Neural cell (in vitro differentiated cells): ENCODE results near the gene TRIP6. TPM values are rescaled to one million over a fixed set of nuclear protein-coding genes. Genes with fewer than 3 reads are reported as not detected.
"Not testable (repeated sequence)": the region's sequence is repeated elsewhere in the genome, so short reads cannot be mapped to it uniquely, and the experiment has no call there.

Experiments
- H2AFZ ChIP-seq: fragments of 200-600, 300-800 bp; sonication (generic), shearing (Covaris generic); 2 replicates; pipeline ENCODE4 v1.6.0; 2014; ENCODE audit warnings: low read depth, mild to moderate bottlenecking, antibody characterized with exemption, low read length, moderate library complexity
- H3F3A ChIP-seq: fragments of 200-600 bp; shearing (Covaris generic); 2 replicates; pipeline ENCODE4 v1.6.1; 2016; ENCODE audit warnings: mild to moderate bottlenecking, moderate library complexity, mixed read lengths, antibody characterized with exemption, low read length; ENCODE audit not compliant: insufficient read depth, poor library complexity, severe bottlenecking
- H3K27ac ChIP-seq: fragments of 200-600, 300-800 bp; sonication (generic), shearing (Covaris generic); 2 replicates; pipeline ENCODE4 v1.5.1; 2014; ENCODE audit warnings: mild to moderate bottlenecking, low read length, moderate library complexity
- H3K27me3 ChIP-seq: fragments of 300-800, 200-600 bp; sonication (generic), shearing (Covaris generic); 2 replicates; pipeline ENCODE4 v1.6.0; 2014; ENCODE audit warnings: mild to moderate bottlenecking, low read depth, low read length, moderate library complexity; ENCODE audit not compliant: insufficient read depth
- H3K36me3 ChIP-seq: fragments of 300-800, 200-600 bp; sonication (generic), shearing (Covaris generic); 2 replicates; pipeline ENCODE4 v1.5.1; 2014; ENCODE audit warnings: mild to moderate bottlenecking, antibody characterized with exemption, low read length, moderate library complexity; ENCODE audit not compliant: insufficient read depth
- H3K4me2 ChIP-seq: fragments of 300-800, 200-600 bp; sonication (generic), shearing (Covaris generic); 2 replicates; pipeline ENCODE4 v1.6.0; 2014; ENCODE audit warnings: mild to moderate bottlenecking, low read length
- H3K4me3 ChIP-seq: fragments of 300-800, 200-600 bp; sonication (generic), shearing (Covaris generic); 2 replicates; pipeline ENCODE4 v1.5.1; 2014; ENCODE audit warnings: mild to moderate bottlenecking, low read length, moderate library complexity
- H3K79me2 ChIP-seq: fragments of 200-600 bp; shearing (Covaris generic); replicated peaks from 2 replicates; pipeline ENCODE4 v1.6.0; 2014; ENCODE audit warnings: mild to moderate bottlenecking, low read length, moderate library complexity; ENCODE audit not compliant: insufficient read depth
- H3K9ac ChIP-seq: fragments of 300-800, 200-600 bp; sonication (generic), shearing (Covaris generic); 2 replicates; pipeline ENCODE4 v1.6.1; 2016; ENCODE audit warnings: mild to moderate bottlenecking, low read length, mixed read lengths
- H3K9me2 ChIP-seq: fragments of 200-600 bp; shearing (Covaris generic); 2 replicates; pipeline ENCODE4 v1.6.1; 2016; ENCODE audit warnings: mild to moderate bottlenecking, low read length, mixed read lengths; ENCODE audit not compliant: insufficient read depth
- H3K9me3 ChIP-seq: fragments of 200-600, 300-800 bp; sonication (generic), shearing (Covaris generic); 2 replicates; pipeline ENCODE4 v1.6.1; 2016; ENCODE audit warnings: mild to moderate bottlenecking, mixed run types, low read length, moderate library complexity, mixed read lengths
- H4K20me1 ChIP-seq: fragments of 200-600 bp; shearing (Covaris generic); 2 replicates; pipeline ENCODE4 v1.6.1; 2016; ENCODE audit warnings: mild to moderate bottlenecking, mixed run types; ENCODE audit not compliant: insufficient read depth
- CTCF ChIP-seq: fragments of 450-650 bp; IDR thresholded peaks from 2 replicates; pipeline ENCODE4 v1.5.1; 2014; ENCODE audit warnings: antibody characterized with exemption, mild to moderate bottlenecking, moderate library complexity; ENCODE audit not compliant: poor library complexity, severe bottlenecking
- EP300 ChIP-seq: fragments of 450-650 bp; conservative IDR thresholded peaks from 2 replicates; pipeline ENCODE4 v1.6.1; 2014; ENCODE audit warnings: antibody characterized with exemption, mild to moderate bottlenecking, moderate library complexity; ENCODE audit not compliant: poor library complexity, severe bottlenecking
- EZH2 ChIP-seq: fragments of 200-600, 300-800 bp; shearing (Covaris generic), sonication (generic); IDR thresholded peaks from 2 replicates; pipeline ENCODE4 v1.6.1; 2014; ENCODE audit warnings: antibody characterized with exemption, low read length, borderline replicate concordance, mild to moderate bottlenecking; ENCODE audit not compliant: insufficient read depth, poor library complexity, severe bottlenecking
- MXI1 ChIP-seq: fragments of 450-650 bp; conservative IDR thresholded peaks from 2 replicates; pipeline ENCODE4 v1.6.1; 2014; ENCODE audit warnings: antibody characterized with exemption, mild to moderate bottlenecking; ENCODE audit not compliant: poor library complexity, severe bottlenecking
- POLR2AphosphoS5 ChIP-seq: IDR thresholded peaks from 2 replicates; pipeline ENCODE4 v1.6.1; 2012
- RAD21 ChIP-seq: fragments of 450-650 bp; conservative IDR thresholded peaks from 2 replicates; pipeline ENCODE4 v1.6.1; 2014; ENCODE audit warnings: antibody characterized with exemption, mild to moderate bottlenecking, moderate library complexity
- REST ChIP-seq: IDR thresholded peaks from 2 replicates; pipeline ENCODE4 v1.6.1; 2012; ENCODE audit warnings: borderline replicate concordance
- SMC3 ChIP-seq: fragments of 450-650 bp; conservative IDR thresholded peaks from 2 replicates; pipeline ENCODE4 v1.6.1; 2014; ENCODE audit warnings: antibody characterized with exemption, mild to moderate bottlenecking, moderate library complexity; ENCODE audit not compliant: poor library complexity
- TAF1 ChIP-seq: IDR thresholded peaks from 2 replicates; pipeline ENCODE4 v1.6.1; 2012; ENCODE audit warnings: low read depth
- polyA plus RNA-seq: library from polyadenylated mRNA; depleted of rRNA; stranded (reverse); fragments of >200 nt; gene quantifications from 2 replicates; pipeline ENCODE4 v1.2.3, GENCODE V29; 2014

TRIP6 gene
- polyA plus RNA-seq, 1 donor from 2014 or later = 2.1 TPM

GRCh38 chr7:100854146-100854895 lies 12.9 kb upstream of the TRIP6 start:
- Histone ChIP-seq H3K9me3 (no peaks in the 10 kb centered on the region), H3K4me2 (no peak overlapping the region), H3K79me2 (no peaks in the 10 kb centered on the region), H3K9me2 (no peaks in the 10 kb centered on the region), H3K36me3 (no peaks in the 10 kb centered on the region), H3F3A (no peaks in the 10 kb centered on the region), H4K20me1 (no peaks in the 10 kb centered on the region), H3K9ac (no peak overlapping the region), H2AFZ (no peak overlapping the region), H3K27ac (no peak overlapping the region), H3K27me3 (no peaks in the 10 kb centered on the region), H3K4me3 (no peak overlapping the region)
- TF ChIP-seq SMC3 (no peak), MXI1 (no peak)

GRCh38 chr7:100854899-100855298 lies 12.3 kb upstream of the TRIP6 start:
- not testable (repeated sequence) for H3K4me2 ChIP-seq, H4K20me1 ChIP-seq, H3K9me2 ChIP-seq, H3K36me3 ChIP-seq, H3F3A ChIP-seq, H3K27ac ChIP-seq, H3K4me3 ChIP-seq, H3K79me2 ChIP-seq, H2AFZ ChIP-seq, H3K9ac ChIP-seq, H3K27me3 ChIP-seq, H3K9me3 ChIP-seq

GRCh38 chr7:100855515-100855914 lies 11.7 kb upstream of the TRIP6 start:
- Histone ChIP-seq H3K9ac (no peak overlapping the region), H3K9me3 (no peaks in the 10 kb centered on the region), H3K79me2 (no peaks in the 10 kb centered on the region), H3K9me2 (no peaks in the 10 kb centered on the region), H3K4me2 (no peak overlapping the region), H3K27ac (no peak overlapping the region), H3K4me3 (no peak overlapping the region), H2AFZ (no peak overlapping the region), H3F3A (no peaks in the 10 kb centered on the region), H3K36me3 (no peaks in the 10 kb centered on the region), H3K27me3 (no peaks in the 10 kb centered on the region), H4K20me1 (no peaks in the 10 kb centered on the region)
- TF ChIP-seq TAF1 = no peak
- no peak for TF ChIP-seq EP300
- no peak for TF ChIP-seq REST
- TF ChIP-seq POLR2AphosphoS5 = no peak
- no peak for TF ChIP-seq EZH2
- no peak for TF ChIP-seq MXI1
- no peak for TF ChIP-seq SMC3
- TF ChIP-seq CTCF = no peak
- TF ChIP-seq RAD21 = no peak
